Stimulated activated effector memory CD8-positive, alpha-beta T cell treated with anti-CD3 and anti-CD28 coated beads, Interleukin-12 subunit alpha, Interleukin-12 subunit beta, amount 100 ng/mL, for 72 hours (primary cell): ENCODE results near the gene NPAS2.

Source experiments
- ATAC-seq: fragments of 150-1000 bp; cut with Tn5 transposase; 2 replicates; pipeline ENCODE4 v1.10.0; 2021
- DNase-seq, 2 donors: peaks; one replicate each; pipeline ENCODE4 v3.0.0; 2021 to 2022; ENCODE audit warnings: low spot score in 2 of 2
- H3K27ac Mint-ChIP-seq: one replicate; pipeline ENCODE4 v1.8.0; 2022; ENCODE audit warnings: mild to moderate bottlenecking, mixed read lengths
- H3K36me3 Mint-ChIP-seq: one replicate; pipeline ENCODE4 v1.8.0; 2022; ENCODE audit warnings: mild to moderate bottlenecking, mixed read lengths
- H3K4me1 Mint-ChIP-seq: one replicate; pipeline ENCODE4 v1.8.0; 2022; ENCODE audit warnings: mixed read lengths
- H3K4me3 Mint-ChIP-seq: one replicate; pipeline ENCODE4 v1.8.0; 2022; ENCODE audit warnings: mild to moderate bottlenecking, mixed read lengths
- H3K9me3 Mint-ChIP-seq: one replicate; pipeline ENCODE4 v1.8.0; 2022; ENCODE audit warnings: mixed read lengths

NPAS2 gene

DNA sequence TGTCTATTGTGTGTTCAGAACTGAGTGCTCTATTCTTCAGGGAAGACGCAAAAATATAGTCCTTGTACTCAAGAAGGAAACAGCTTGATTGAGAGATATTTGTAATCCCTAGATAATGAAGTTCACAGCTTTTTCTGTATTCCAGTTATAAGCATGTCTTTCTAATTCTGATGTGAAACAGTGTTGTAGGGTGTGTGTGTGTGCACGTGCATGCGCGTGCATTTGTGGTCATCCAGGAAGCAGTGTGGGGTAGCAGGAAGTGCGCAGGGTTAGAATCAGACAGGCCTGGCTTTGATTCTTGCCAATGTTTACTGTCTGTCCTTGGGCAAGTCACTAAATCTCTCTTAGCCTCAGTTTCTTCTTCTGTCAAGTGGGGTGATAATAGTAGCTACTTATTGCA, 87.9 kb downstream of the NPAS2 start:
- Mint-ChIP-seq H3K9me3 (no peaks in the 10 kb centered on the region), H3K4me1 (no peaks in the 10 kb centered on the region), H3K4me3 (no peak overlapping the region), H3K36me3 (no peaks in the 10 kb centered on the region), H3K27ac (no peak overlapping the region)
- DNase-seq (no peak), ATAC-seq (no peak)

GRCh38 chr2:100909534-100910081, 89.7 kb downstream of the NPAS2 start:
- no peaks in the 10 kb centered on the region for H3K4me1 Mint-ChIP-seq
- no peak overlapping the region for H3K4me3 Mint-ChIP-seq
- no peaks in the 10 kb centered on the region for H3K36me3 Mint-ChIP-seq
- H3K27ac Mint-ChIP-seq, result no peak overlapping the region
- DNase-seq (no peak), ATAC-seq (no peak)
- H3K9me3 Mint-ChIP-seq, result no peaks in the 10 kb centered on the region

DNA sequence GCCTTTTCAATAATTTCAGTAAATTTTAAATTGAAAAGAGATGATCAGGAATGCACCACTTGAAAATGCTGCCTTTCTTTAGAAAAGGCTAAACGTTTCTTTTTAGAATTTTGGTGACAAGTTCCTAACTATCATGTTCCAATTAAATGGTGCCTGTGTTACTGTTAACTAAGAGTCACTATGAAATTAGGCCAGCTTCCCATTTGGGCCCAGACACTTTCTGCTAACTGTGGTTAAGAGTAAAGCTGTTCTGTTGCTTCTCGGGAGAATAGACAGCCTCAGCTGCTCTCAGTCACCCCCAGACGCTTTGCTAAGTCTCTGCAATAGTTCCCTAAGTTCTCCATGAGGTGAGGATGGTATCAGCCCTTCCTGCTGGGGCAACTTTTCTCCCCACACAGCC, 90.2 kb downstream of the NPAS2 start:
- Mint-ChIP-seq H3K9me3 (no peaks in the 10 kb centered on the region), H3K36me3 (no peaks in the 10 kb centered on the region), H3K4me3 (no peak overlapping the region), H3K4me1 (no peaks in the 10 kb centered on the region), H3K27ac (no peak overlapping the region)
- no peak for DNase-seq
- ATAC-seq, result no peak

- H3K4me1 Mint-ChIP-seq, result peaks cover 4% of the 10 kb centered on the region
- ATAC-seq, result no peak
- no peak overlapping the region for H3K27ac Mint-ChIP-seq
- no peaks in the 10 kb centered on the region for H3K36me3 Mint-ChIP-seq
- H3K4me3 Mint-ChIP-seq, result no peak overlapping the region
- peaks cover 4% of the 10 kb centered on the region for H3K9me3 Mint-ChIP-seq
- peak in 1 of 2 donors; percentile 55 for DNase-seq
These were observed 99.4 kb downstream of the NPAS2 start for GRCh38 chr2:100919316-100919715.

DNA sequence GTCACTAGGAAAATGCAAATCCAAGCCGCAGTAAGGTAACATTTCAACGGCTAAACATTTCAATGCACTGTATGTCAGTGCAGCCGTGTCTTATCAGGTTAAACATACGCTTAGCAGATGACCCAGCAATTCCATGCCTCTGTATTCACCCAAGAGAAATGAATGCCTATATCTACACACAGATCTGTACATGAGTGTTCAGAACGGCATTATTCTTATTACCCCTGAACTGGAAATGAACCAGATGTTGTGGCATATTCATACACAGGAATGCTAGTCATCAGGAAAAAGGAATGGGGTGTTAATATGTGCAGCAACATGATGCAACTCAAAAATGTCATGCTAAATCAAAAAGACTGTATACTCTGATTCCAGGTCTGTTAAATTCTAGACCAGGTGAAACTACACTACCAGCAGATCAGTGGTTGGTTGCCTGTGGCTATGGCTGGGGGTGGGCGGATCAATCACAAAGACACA, 101.8 kb downstream of the NPAS2 start:
- DNase-seq, result no peak
- Mint-ChIP-seq H3K27ac (no peak overlapping the region), H3K4me3 (no peak overlapping the region), H3K9me3 (no peaks in the 10 kb centered on the region), H3K4me1 (peaks cover 7% of the 10 kb centered on the region), H3K36me3 (no peaks in the 10 kb centered on the region)
- no peak for ATAC-seq

- Mint-ChIP-seq H3K4me1 (peaks cover 7% of the 10 kb centered on the region), H3K9me3 (no peaks in the 10 kb centered on the region)
These were observed 103.6 kb downstream of the NPAS2 start for GRCh38 chr2:100923461-100924060.

DNA sequence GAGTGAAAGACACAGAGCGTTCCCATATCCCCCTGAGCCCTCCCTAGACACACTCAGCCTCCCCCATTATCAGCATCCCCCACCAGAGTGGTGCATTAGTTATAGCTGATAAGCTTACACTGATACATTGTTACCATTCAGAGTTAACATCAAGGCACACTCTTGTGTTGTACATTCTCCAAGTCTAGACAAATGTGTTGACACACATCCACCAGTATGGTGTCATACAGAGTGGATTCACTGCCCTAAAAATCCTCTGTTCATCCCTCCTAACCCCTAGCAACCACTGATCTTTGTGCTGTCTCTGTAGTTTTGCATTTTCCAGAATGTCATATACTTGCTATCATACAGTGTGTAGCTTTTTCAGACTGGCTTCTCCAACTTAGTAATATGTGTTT, 104.2 kb downstream of the NPAS2 start:
- no peak for ATAC-seq
- Mint-ChIP-seq H3K36me3 (no peaks in the 10 kb centered on the region), H3K27ac (no peak overlapping the region), H3K9me3 (no peaks in the 10 kb centered on the region), H3K4me3 (peak overlapping the region; percentile 48), H3K4me1 (peaks cover 7% of the 10 kb centered on the region)
- DNase-seq, result no peak

More at GRCh38 chr2:100923461-100924060, 103.6 kb downstream of the NPAS2 start:
- ATAC-seq (no peak), DNase-seq (no peak)
- Mint-ChIP-seq H3K36me3 (no peaks in the 10 kb centered on the region), H3K4me3 (no peak overlapping the region), H3K27ac (no peak overlapping the region)

GRCh38 chr2:100924520-100925451, 104.8 kb downstream of the NPAS2 start:
- H3K9me3 Mint-ChIP-seq, result no peaks in the 10 kb centered on the region
- no peaks in the 10 kb centered on the region for H3K36me3 Mint-ChIP-seq
- H3K4me3 Mint-ChIP-seq, result peak overlapping the region; percentile 48
- peak overlapping the region; percentile 36 for H3K27ac Mint-ChIP-seq
- ATAC-seq (peak; percentile 90), DNase-seq (peak in 1 of 2 donors; percentile 53)
- peaks cover 7% of the 10 kb centered on the region for H3K4me1 Mint-ChIP-seq

- no peaks in the 10 kb centered on the region for H3K36me3 Mint-ChIP-seq
- ATAC-seq, result no peak
- no peaks in the 10 kb centered on the region for H3K9me3 Mint-ChIP-seq
- H3K4me1 Mint-ChIP-seq, result peaks cover 7% of the 10 kb centered on the region
- H3K4me3 Mint-ChIP-seq, result no peak overlapping the region
- DNase-seq, result no peak
- no peak overlapping the region for H3K27ac Mint-ChIP-seq
These were observed 108.3 kb downstream of the NPAS2 start for GRCh38 chr2:100928235-100928634.

DNA sequence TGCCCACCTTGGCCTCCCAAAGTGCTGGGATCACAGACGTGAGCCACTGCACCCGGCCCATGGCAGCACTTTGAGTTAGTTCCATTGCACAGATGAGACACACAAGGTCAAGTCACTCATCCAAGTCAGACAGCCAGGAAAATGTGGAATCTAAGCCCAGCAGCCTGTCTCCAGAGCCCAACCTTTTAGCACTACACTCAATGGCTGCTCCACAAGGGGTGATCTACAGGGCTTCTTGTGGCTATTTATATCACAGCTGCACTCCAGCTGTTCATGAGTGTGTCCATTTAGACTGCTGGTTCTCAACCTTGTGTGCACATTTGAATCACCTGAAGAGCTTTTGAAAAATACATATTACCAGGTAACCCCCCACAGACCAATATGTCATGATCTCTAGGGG, 109.2 kb downstream of the NPAS2 start:
- Mint-ChIP-seq H3K27ac (no peak overlapping the region), H3K36me3 (no peaks in the 10 kb centered on the region), H3K4me3 (no peak overlapping the region), H3K4me1 (peaks cover 5% of the 10 kb centered on the region), H3K9me3 (no peaks in the 10 kb centered on the region)
- no peak for ATAC-seq
- DNase-seq, result no peak

- Mint-ChIP-seq H3K9me3 (no peaks in the 10 kb centered on the region), H3K4me1 (no peaks in the 10 kb centered on the region), H3K4me3 (no peak overlapping the region), H3K27ac (no peak overlapping the region), H3K36me3 (no peaks in the 10 kb centered on the region)
- DNase-seq, result no peak
- ATAC-seq, result no peak
These were observed 114.8 kb downstream of the NPAS2 start for GRCh38 chr2:100934504-100935371.

- H3K36me3 Mint-ChIP-seq, result no peaks in the 10 kb centered on the region
- H3K9me3 Mint-ChIP-seq, result no peaks in the 10 kb centered on the region
- no peaks in the 10 kb centered on the region for H3K4me1 Mint-ChIP-seq
- no peak for DNase-seq
- no peak for ATAC-seq
- no peak overlapping the region for H3K27ac Mint-ChIP-seq
- no peak overlapping the region for H3K4me3 Mint-ChIP-seq
These were observed 115.4 kb downstream of the NPAS2 start for GRCh38 chr2:100935372-100935752.

GRCh38 chr2:100936070-100936741, 116.3 kb downstream of the NPAS2 start:
- Mint-ChIP-seq H3K27ac (no peak overlapping the region), H3K9me3 (no peaks in the 10 kb centered on the region), H3K4me1 (peaks cover 6% of the 10 kb centered on the region), H3K36me3 (no peaks in the 10 kb centered on the region), H3K4me3 (no peak overlapping the region)
- ATAC-seq, result no peak
- no peak for DNase-seq

GRCh38 chr2:100936972-100937542, 117.1 kb downstream of the NPAS2 start:
- Mint-ChIP-seq H3K36me3 (no peaks in the 10 kb centered on the region), H3K4me3 (no peak overlapping the region), H3K9me3 (no peaks in the 10 kb centered on the region), H3K4me1 (peaks cover 14% of the 10 kb centered on the region), H3K27ac (no peak overlapping the region)
- ATAC-seq, result no peak
- DNase-seq, result no peak
